Large intestine (tissue), 3 donors: ENCODE data around the gene AUTS2. TPM values are rescaled to one million over a fixed set of nuclear protein-coding genes. Genes with fewer than 3 reads are reported as not detected.

Source experiments
- DNase-seq, 2 donors: peaks; one replicate each; pipeline versions ENCODE4 v3.0.0 to v3.0.0-alpha.2; 2013
- H3K27ac ChIP-seq: one replicate; pipeline ENCODE4 v1.5.1; 2013; ENCODE audit warnings: low read length
- H3K27me3 ChIP-seq: 2 replicates; pipeline ENCODE4 v1.6.1; 2013; ENCODE audit warnings: low read length; ENCODE audit not compliant: control insufficient read depth, insufficient read depth
- H3K36me3 ChIP-seq: 2 replicates; pipeline ENCODE4 v1.6.1; 2013; ENCODE audit warnings: low read length; ENCODE audit not compliant: control insufficient read depth, insufficient read depth
- H3K4me1 ChIP-seq: one replicate; pipeline ENCODE4 v1.6.1; 2013; ENCODE audit warnings: low read length; ENCODE audit not compliant: control insufficient read depth, insufficient read depth
- H3K4me3 ChIP-seq: one replicate; pipeline ENCODE4 v1.5.1; 2013; ENCODE audit warnings: low read length
- H3K9me3 ChIP-seq: one replicate; pipeline ENCODE4 v1.6.1; 2013; ENCODE audit warnings: mild to moderate bottlenecking, low read depth, low read length, moderate library complexity; ENCODE audit not compliant: control insufficient read depth
- WGBS: methylation state at CpG from one replicate; pipeline ENCODE4 v1.1.5; 2013; ENCODE audit warnings: low lambda C conversion rate; ENCODE audit not compliant: insufficient coverage; 5-methylcytosine and 5-hydroxymethylcytosine counted together
- polyA plus RNA-seq: library from polyadenylated mRNA; unstranded; fragments of 120-200 nt; gene quantifications from one replicate; pipeline ENCODE4 v1.2.1, GENCODE V29; 2013

The AUTS2 gene
- polyA plus RNA-seq, 1 donor, result 51.3 TPM

DNA sequence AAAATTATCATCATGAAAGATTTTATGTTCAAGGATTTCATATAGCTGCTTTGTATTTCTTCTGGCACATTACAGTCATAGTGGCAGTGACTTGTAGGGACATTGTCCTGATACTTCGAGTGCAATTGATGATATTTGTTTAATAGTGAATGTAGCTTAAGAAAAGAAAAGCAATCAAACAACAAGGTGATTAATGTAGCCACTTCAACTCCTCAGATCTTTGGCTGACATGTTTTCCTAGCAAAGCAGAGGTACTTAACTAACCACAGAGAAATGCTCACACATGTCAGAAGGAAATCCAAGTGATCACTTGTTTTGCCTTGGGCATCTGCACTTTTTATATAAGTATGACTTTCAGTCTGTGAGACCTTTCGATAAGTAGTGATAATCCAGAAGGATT is 470.3 kb downstream of the AUTS2 start:
- peaks cover 11% of the 10 kb centered on the region for H3K4me1 ChIP-seq
- no peak for DNase-seq
- H3K27ac ChIP-seq, result no peak overlapping the region
- no peaks in the 10 kb centered on the region for H3K9me3 ChIP-seq
- WGBS, result no CpG with 5 or more reads among the region's 2 CpGs
- H3K27me3 ChIP-seq, result no peaks in the 10 kb centered on the region
- no peak overlapping the region for H3K4me3 ChIP-seq
- no peaks in the 10 kb centered on the region for H3K36me3 ChIP-seq

DNA sequence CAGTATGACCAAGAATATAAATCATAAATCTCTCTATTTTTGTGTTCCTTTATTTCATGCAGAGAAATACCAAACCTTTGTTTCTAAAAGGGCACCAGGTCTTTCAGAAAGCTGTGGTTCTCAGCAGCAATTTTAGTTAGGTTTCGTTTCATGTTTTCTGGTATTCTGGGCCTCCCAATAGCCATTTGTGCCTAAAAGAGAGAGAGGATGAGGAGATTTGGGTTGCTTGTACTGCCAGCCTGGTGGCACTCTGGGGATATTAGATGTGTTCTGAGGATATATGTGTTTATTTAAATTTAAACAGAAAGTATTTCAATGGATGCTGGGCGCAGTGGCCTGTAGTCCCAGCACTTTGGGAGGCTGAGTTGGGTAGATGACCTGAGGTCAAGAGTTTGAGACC is 471.7 kb downstream of the AUTS2 start:
- H3K9me3 ChIP-seq, result no peaks in the 10 kb centered on the region
- no peaks in the 10 kb centered on the region for H3K27me3 ChIP-seq
- peaks cover 7% of the 10 kb centered on the region for H3K4me1 ChIP-seq
- DNase-seq, result no peak
- H3K27ac ChIP-seq, result no peak overlapping the region
- H3K4me3 ChIP-seq, result no peak overlapping the region
- H3K36me3 ChIP-seq, result no peaks in the 10 kb centered on the region
- 100% methylated on average over 1 of the region's 2 CpGs for WGBS

DNA sequence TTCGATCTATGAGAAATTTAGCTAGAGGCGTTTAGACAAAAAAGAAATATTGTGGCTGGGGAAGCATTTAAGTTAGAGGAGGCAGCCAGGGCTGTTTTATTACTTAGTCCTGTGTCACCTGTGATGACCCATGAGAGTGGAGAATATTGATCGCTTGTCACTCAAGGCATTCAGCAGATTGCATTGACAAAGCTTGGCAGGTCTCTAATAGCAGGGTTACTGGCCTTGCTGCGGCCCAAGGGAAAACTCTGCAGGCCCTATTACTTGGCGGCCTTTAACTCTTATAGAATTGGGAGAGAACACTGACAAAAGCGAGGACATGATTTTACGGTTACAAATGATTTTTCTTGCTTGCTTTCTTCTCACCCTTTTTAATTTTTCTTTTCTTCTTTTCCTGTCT is 473.5 kb downstream of the AUTS2 start:
- peaks cover 7% of the 10 kb centered on the region for H3K4me1 ChIP-seq

DNA sequence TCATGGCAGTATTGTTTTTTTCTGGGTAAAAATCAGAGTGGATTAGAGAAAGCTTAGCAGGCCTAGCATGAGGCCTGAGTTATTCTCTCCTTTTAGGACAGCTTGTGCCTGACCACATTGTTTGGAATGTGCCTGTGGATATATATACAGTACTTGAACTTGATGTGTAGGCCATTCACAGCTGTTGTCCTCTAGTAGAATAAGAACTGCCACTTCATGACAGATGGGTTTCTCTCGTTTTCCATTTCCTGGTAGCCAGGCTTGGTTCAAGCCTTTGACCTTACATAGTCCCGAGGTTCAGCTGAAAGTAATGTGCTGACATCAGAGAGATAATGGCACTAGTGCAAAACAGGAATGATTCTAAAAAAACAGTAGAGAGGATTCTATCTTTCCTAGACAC is 473.9 kb downstream of the AUTS2 start:
- peak; percentile 76 to 85 for DNase-seq
- Histone ChIP-seq H3K4me1 (peaks cover 7% of the 10 kb centered on the region), H3K27ac (peak overlapping the region; percentile 17), H3K9me3 (no peaks in the 10 kb centered on the region), H3K4me3 (no peak overlapping the region), H3K36me3 (no peaks in the 10 kb centered on the region), H3K27me3 (no peaks in the 10 kb centered on the region)
- WGBS, result no CpG with 5 or more reads among the region's 2 CpGs

More for the DNA sequence above, 473.5 kb downstream of the AUTS2 start:
- Histone ChIP-seq H3K4me3 (no peak overlapping the region), H3K27ac (peak overlapping the region; percentile 17), H3K27me3 (no peaks in the 10 kb centered on the region), H3K9me3 (no peaks in the 10 kb centered on the region), H3K36me3 (no peaks in the 10 kb centered on the region)
- DNase-seq, result no peak
- WGBS, result 95% methylated on average over 2 of the region's 7 CpGs

DNA sequence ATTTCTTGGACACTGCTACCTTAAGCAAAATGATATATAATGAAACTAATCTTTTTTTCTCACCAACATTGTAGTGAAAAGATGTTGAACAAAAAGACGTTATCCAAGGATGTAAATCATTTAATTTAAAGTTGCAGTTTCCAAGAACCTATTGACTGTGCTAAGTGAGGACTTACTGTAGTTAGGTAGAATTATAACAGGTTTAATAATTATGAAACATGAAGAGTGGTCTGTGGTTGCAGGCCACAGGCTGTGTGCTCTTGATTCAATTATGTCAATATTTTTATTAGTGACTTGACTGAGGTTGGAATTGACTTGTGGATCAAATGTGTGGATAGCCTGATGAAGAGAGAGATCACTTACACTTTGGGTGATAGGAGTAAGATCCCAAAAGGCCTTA is 478.1 kb downstream of the AUTS2 start:
- Histone ChIP-seq H3K27me3 (no peaks in the 10 kb centered on the region), H3K4me3 (no peak overlapping the region), H3K9me3 (no peaks in the 10 kb centered on the region), H3K4me1 (peaks cover 7% of the 10 kb centered on the region), H3K36me3 (no peaks in the 10 kb centered on the region), H3K27ac (no peak overlapping the region)
- 100% methylated on average over 1 of the region's 1 CpG for WGBS
- DNase-seq, result no peak

DNA sequence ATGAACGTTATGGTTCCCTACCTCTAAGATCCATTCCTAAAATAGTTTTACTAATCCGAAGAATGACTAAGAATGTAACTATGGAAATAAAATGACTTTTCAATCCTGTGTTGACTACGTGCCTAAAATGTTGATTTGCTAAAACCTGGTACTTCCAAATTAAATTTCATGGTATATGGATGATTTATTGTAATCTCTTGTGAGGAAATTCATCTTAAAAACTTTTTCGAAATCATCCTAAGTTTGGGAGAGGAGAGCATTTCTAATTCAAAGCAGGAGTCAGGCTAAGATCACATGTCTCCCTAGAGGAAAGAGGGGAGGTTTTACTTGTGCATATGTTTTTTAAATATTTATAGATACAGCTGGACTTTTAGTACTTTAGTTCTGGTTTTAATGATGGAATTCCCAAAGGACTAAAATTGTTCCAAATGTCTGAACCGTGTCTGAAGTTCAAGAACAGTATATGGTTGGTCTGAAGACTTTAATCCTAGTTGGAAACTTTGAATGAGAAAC is 483.9 kb downstream of the AUTS2 start:
- no peaks in the 10 kb centered on the region for H3K27me3 ChIP-seq
- WGBS, result 80% methylated on average over 1 of the region's 5 CpGs
- no peak for DNase-seq
- no peaks in the 10 kb centered on the region for H3K36me3 ChIP-seq
- H3K4me3 ChIP-seq, result no peak overlapping the region
- peaks cover 4% of the 10 kb centered on the region for H3K9me3 ChIP-seq
- no peak overlapping the region for H3K27ac ChIP-seq
- no peaks in the 10 kb centered on the region for H3K4me1 ChIP-seq

DNA sequence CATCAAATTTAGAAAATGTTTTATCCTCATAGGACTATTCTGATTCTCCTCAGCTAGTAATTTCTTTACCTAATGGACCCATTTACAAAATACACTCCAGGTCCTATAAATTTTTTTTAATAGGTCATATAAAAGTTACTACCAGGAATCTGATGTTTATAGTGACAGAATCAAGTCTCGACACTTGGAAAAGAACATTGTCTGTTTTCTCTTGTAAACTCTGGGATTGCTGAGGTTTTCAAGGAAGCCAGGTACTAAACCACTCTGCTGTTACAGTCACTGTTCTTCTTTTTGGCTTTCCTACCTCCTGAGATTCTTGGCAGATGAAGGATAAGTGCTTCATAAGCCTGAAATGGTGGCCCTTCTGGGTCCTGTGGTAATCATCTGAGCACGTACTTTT is 493.1 kb downstream of the AUTS2 start:
- Histone ChIP-seq H3K4me1 (no peaks in the 10 kb centered on the region), H3K36me3 (no peaks in the 10 kb centered on the region), H3K27me3 (no peaks in the 10 kb centered on the region), H3K4me3 (no peak overlapping the region), H3K27ac (no peak overlapping the region), H3K9me3 (peaks cover 2% of the 10 kb centered on the region)
- no CpG with 5 or more reads among the region's 2 CpGs for WGBS
- no peak for DNase-seq

DNA sequence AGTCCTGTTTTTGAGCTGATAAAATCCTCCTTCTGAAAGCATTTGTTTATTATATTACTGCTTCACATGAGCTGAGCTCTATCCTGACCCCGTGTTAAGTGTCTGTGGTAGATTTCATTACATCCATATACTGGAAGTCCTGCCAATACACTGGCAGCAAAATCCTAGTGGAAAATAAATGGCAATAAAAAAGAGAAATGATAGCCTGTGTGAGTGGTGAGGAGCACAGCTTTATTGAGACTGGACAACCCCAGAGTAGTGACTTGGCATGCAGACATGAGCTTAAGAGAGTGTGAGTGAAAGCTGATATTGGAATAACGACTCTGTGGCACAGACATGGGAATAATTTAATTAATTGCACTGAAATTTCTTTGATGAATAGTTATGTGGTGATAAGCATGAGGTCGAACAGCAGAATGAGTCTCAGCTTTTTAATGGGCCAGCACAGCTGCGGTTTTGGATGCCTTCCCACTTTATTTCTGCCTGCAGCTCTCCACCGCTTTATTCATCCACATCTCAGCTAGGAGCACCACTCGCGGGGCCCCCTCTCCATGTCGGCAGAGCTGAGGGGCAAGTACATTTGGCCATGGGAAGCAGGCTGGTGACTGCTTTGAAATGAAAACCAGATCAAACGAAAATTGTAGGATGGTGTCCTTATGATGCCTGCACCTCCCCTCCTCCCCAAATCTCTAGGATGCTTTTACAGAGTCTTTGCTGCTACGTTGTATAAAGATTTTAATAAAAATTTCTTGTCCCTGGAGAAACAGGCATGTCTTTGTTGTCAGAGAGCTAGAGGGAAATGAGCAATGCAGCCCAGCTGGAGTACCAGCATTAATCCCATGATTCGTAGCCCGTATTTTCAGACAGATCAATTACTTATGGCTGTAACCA is 494.3 kb downstream of the AUTS2 start:
- Histone ChIP-seq H3K4me3 (no peak overlapping the region), H3K27me3 (no peaks in the 10 kb centered on the region), H3K36me3 (no peaks in the 10 kb centered on the region), H3K4me1 (no peaks in the 10 kb centered on the region), H3K27ac (no peak overlapping the region), H3K9me3 (no peaks in the 10 kb centered on the region)
- peak; percentile 10 to 30 for DNase-seq
- WGBS, result 50% methylated on average over 1 of the region's 12 CpGs

DNA sequence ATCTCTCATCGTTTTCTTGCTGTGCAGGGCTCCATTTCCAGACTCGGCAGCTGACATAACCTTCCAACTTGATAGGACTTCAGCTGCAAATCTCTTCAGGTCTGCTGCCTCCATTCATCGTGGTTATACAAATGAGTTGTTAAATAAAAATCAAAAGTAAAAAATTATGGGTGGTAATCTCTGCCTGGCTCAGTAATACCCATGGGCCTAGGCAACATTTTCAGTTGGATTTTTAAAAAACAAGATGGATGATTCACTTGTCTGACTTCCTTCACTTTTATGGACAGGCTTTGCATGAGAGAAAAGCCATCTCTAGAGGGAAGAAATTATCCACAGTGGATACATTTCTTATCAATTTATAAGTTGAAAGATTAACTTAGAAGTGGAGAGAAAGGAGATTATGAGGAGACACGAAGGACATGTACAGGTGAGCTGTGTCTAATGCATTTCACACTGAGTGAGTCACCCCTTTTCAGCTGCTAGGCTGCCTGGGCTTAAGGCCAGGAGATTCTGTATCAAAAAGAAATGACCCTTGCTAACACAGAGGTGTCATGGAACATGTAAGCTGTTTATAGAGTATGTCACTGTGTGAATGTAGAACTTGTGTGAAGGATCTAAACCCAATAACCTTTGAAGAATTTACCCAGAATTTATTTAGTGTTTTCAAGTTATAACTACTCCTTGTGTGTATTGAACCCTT is 495.1 kb downstream of the AUTS2 start:
- 89% methylated on average over 3 of the region's 4 CpGs for WGBS
- no peak overlapping the region for H3K27ac ChIP-seq
- no peak overlapping the region for H3K4me3 ChIP-seq
- no peaks in the 10 kb centered on the region for H3K27me3 ChIP-seq
- DNase-seq, result peak; percentile 44 to 66
- no peaks in the 10 kb centered on the region for H3K36me3 ChIP-seq
- no peaks in the 10 kb centered on the region for H3K9me3 ChIP-seq
- no peaks in the 10 kb centered on the region for H3K4me1 ChIP-seq

DNA sequence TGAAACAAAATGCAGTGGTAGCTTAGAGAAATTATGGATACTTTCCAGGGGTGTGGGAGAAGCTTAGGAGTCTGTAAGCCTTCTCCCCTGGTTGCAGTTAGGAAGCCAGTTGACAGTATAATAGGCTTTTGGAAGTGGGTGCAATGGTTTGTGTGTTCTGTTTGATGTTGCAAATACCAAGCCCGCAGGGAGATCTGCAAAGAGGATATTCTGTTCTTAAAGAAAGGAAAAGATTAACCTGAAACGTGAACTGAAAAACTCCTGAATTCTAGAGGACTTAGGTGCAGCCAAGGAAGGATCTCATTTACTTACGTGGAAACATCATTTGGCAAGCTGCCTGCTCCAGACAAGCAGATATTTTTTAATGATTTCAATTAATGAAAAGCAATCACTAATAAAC is 496.6 kb downstream of the AUTS2 start:
- DNase-seq, result no peak
- H3K4me3 ChIP-seq, result no peak overlapping the region
- H3K4me1 ChIP-seq, result no peaks in the 10 kb centered on the region
- 100% methylated on average over 1 of the region's 3 CpGs for WGBS
- H3K9me3 ChIP-seq, result no peaks in the 10 kb centered on the region
- H3K27ac ChIP-seq, result no peak overlapping the region
- H3K27me3 ChIP-seq, result no peaks in the 10 kb centered on the region
- H3K36me3 ChIP-seq, result no peaks in the 10 kb centered on the region
